ENCODE measurements around the gene SBF2.

- TF ChIP-seq CTCF (IDR thresholded peaks at IDR 0.05) (no peak), EZH2 (IDR thresholded peaks at IDR 0.05; ENCODE audit: borderline replicate concordance, insufficient read depth, low read depth, low read length, poor library complexity, severe bottlenecking) (no peak)
Observed at GRCh38 chr11:9956483-9956882, 337.5 kb downstream of the SBF2 start.

Data from B cell (primary cell).